HG03039 (cell line): Measurements from ENCODE around the gene A4GALT.
"Not testable (repeated sequence)": the region's sequence is repeated elsewhere in the genome, so short reads cannot be mapped to it uniquely, and the experiment has no call there.

Source experiments
- ATAC-seq: cut with Tn5 transposase; IDR thresholded peaks from one replicate; pipeline ENCODE4 v1.9.1; 2021; ENCODE audit warnings: mild to moderate bottlenecking, moderate library complexity; ENCODE audit not compliant: unreplicated experiment

A4GALT gene

GRCh38 chr22:42684462-42685195, 36.0 kb downstream of the A4GALT start:
- no peak for ATAC-seq

- ATAC-seq, result no peak
Measured at GRCh38 chr22:42683578-42684283, 36.9 kb downstream of the A4GALT start.

GRCh38 chr22:42682113-42682851, 38.4 kb downstream of the A4GALT start:
- no peak for ATAC-seq

- ATAC-seq, result no peak
Measured at GRCh38 chr22:42680648-42681047, 40.0 kb downstream of the A4GALT start.

- no peak for ATAC-seq
Measured at GRCh38 chr22:42679691-42680090, 41.0 kb downstream of the A4GALT start.

- no peak for ATAC-seq
Measured at GRCh38 chr22:42678894-42679293, 41.8 kb downstream of the A4GALT start.

- ATAC-seq, result not testable (repeated sequence)
Measured at GRCh38 chr22:42677936-42678335, 42.7 kb downstream of the A4GALT start.

- no peak for ATAC-seq
Measured at GRCh38 chr22:42676059-42676607, 44.5 kb downstream of the A4GALT start.

GRCh38 chr22:42673898-42674401, 46.7 kb downstream of the A4GALT start:
- no peak for ATAC-seq

- not testable (repeated sequence) for ATAC-seq
Measured at GRCh38 chr22:42673071-42673470, 47.6 kb downstream of the A4GALT start.

GRCh38 chr22:42670921-42671709, 49.6 kb downstream of the A4GALT start:
- ATAC-seq, result no peak

- ATAC-seq, result no peak
Measured at GRCh38 chr22:42670046-42670445, 50.6 kb downstream of the A4GALT start.

- not testable (repeated sequence) for ATAC-seq
Measured at GRCh38 chr22:42666393-42666792, 54.3 kb downstream of the A4GALT start.

- no peak for ATAC-seq
Measured at GRCh38 chr22:42664976-42665831, 55.5 kb downstream of the A4GALT start.

- ATAC-seq, result peak; percentile 45
Measured at GRCh38 chr22:42661985-42662831, 58.5 kb downstream of the A4GALT start.

- ATAC-seq, result no peak
Measured at GRCh38 chr22:42656578-42656977, 64.1 kb downstream of the A4GALT start.

- ATAC-seq, result no peak
Measured at GRCh38 chr22:42655693-42656092, 65.0 kb downstream of the A4GALT start.

GRCh38 chr22:42654436-42655073, 66.1 kb downstream of the A4GALT start:
- no peak for ATAC-seq
